ENCODE results near the gene IGFBP2. TPM values are rescaled to one million over a fixed set of nuclear protein-coding genes. Genes with fewer than 3 reads are reported as not detected.

The IGFBP2 gene
- total and polyA plus RNA-seq, 2 of the 13 experiments (the other 11 are each of a cell fraction or from before 2014, with no cell fraction given): 2.0 to 5.8 TPM

GRCh38 chr2:216636551-216637450, 3.6 kb downstream of the IGFBP2 start (continued):
- TF ChIP-seq ZBTB40 (IDR thresholded peaks at IDR 0.05): no peak
- peak; percentile 6; the same call in 1 of the 2 replicates for TF ChIP-seq ZBTB40 (CRISPR knock-in tag; IDR thresholded peaks at IDR 0.05)
- no peak for TF ChIP-seq TEF (CRISPR knock-in tag; IDR thresholded peaks at IDR 0.05)
- peak; percentile 87 for TF ChIP-seq GFI1 (CRISPR knock-in tag; IDR thresholded peaks at IDR 0.05; ENCODE audit: borderline replicate concordance)
- TF ChIP-seq E2F1 (CRISPR knock-in tag; IDR thresholded peaks at IDR 0.05): no peak
- no peak for TF ChIP-seq ZFP36L1 (CRISPR knock-in tag; IDR thresholded peaks at IDR 0.05)
- TF ChIP-seq ZSCAN20 (CRISPR knock-in tag; IDR thresholded peaks at IDR 0.05; ENCODE audit: borderline replicate concordance): no peak
- TF ChIP-seq FOXA3 (CRISPR knock-in tag; IDR thresholded peaks at IDR 0.05): 0 out of 2 replicates have a peak, but pooled peaks have one; percentile 18
- 0 out of 2 replicates have a peak, but pooled peaks have one; percentile 1 for TF ChIP-seq ARID5B (CRISPR knock-in tag; IDR thresholded peaks at IDR 0.05)
- TF ChIP-seq EZH2 (conservative IDR thresholded peaks at IDR 0.05; ENCODE audit: low read depth, low read length): no peak
- no peak; the same call in 1 of the 2 replicates for TF ChIP-seq MIER3 (CRISPR knock-in tag; IDR thresholded peaks at IDR 0.05; ENCODE audit: borderline replicate concordance)
- TF ChIP-seq SALL1 (CRISPR knock-in tag; IDR thresholded peaks at IDR 0.05): peak; percentile 40; the same call in 1 of the 2 replicates
